Activated CD8-positive, alpha-beta memory T cell treated with anti-CD3 and anti-CD28 coated beads, Interleukin-2, amount 50 U/mL, for 24 hours (primary cell): ENCODE results near the gene SLC1A5.

Experiments
- DNase-seq: peaks from one replicate; pipeline ENCODE4 v3.0.0-alpha.2; 2020; ENCODE audit errors: extremely low read depth

SLC1A5 gene

GRCh38 chr19:46725036-46725820 lies 63.2 kb downstream of the SLC1A5 start:
- no peak for DNase-seq
